Measurements from ENCODE around the gene MSMO1. TPM values are rescaled to one million over a fixed set of nuclear protein-coding genes. Genes with fewer than 3 reads are reported as not detected.
A peak's percentile ranks its signal among the peaks of the same experiment; 100 is the strongest.

The MSMO1 gene
- polyA plus RNA-seq, 1 of the 3 experiments (the other 2 are of a cell fraction) = 13.2 TPM

DNA sequence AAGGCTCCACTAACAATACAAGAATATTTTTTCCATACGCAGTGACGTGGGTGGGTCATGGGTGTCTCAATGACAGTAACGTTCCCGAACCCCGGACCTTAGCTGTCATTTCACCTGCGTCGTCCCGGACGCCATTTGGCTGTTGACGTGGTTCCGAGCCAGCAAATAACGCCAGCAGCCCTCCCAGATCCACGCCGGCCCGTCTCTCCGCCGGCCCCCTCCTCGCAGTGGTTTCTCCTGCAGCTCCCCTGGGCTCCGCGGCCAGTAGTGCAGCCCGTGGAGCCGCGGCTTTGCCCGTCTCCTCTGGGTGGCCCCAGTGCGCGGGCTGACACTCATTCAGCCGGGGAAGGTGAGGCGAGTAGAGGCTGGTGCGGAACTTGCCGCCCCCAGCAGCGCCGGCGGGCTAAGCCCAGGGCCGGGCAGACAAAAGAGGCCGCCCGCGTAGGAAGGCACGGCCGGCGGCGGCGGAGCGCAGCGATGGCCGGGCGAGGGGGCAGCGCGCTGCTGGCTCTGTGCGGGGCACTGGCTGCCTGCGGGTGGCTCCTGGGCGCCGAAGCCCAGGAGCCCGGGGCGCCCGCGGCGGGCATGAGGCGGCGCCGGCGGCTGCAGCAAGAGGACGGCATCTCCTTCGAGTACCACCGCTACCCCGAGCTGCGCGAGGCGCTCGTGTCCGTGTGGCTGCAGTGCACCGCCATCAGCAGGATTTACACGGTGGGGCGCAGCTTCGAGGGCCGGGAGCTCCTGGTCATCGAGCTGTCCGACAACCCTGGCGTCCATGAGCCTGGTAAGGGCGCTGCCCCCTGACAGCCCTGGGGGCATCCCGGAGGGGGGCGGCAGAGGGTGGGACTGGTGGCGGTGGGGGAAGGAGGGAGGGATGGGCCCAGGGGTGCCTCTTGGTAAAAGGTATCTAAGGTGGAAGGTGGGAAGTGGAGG is 51.5 kb downstream of the MSMO1 start, which contains the start of gene CPE:
Gene CPE, plus strand, starts transcription at position 264 of the 933 bp plus-strand sequence. Its CDS starts 214 bp downstream, at position 478.
- H3K27ac ChIP-seq (ENCODE audit: low read depth in 2 of 2, low read length in 1 of 2) = peak within 1 kb of the TSS in 1 of 2 experiments; percentile 86; a peak in 2 of 4 replicates
- H3K9me3 ChIP-seq = no peaks in the 10 kb centered on the region
- peak within 1 kb of the TSS; percentile 89 for H3K4me2 ChIP-seq
- no peaks in the 10 kb centered on the region for H3K9me2 ChIP-seq
- H3K4me1 ChIP-seq (ENCODE audit: control insufficient read depth in 1 of 2, insufficient read depth in 2 of 2, low read depth in 1 of 2, low read length in 1 of 2) = peaks cover 0 to 14% of the 10 kb centered on the region in 2 experiments; a peak in 2 of 4 replicates
- H3K9ac ChIP-seq = no peak within 1 kb of the TSS
- peak within 1 kb of the TSS; percentile 74; the same call in 1 of the 2 replicates for H2AFZ ChIP-seq (ENCODE audit: low read depth)
- peak; percentile 95 for DNase-seq
- peak within 1 kb of the TSS; percentile 63 to 72 for H3K4me3 ChIP-seq (ENCODE audit: low read depth in 2 of 2, low read length in 1 of 2)
- no peaks in the 10 kb centered on the region for H4K20me1 ChIP-seq (ENCODE audit: insufficient read depth)
- H3F3A ChIP-seq (replicated peaks; ENCODE audit: insufficient read depth) = no peaks in the 10 kb centered on the region
- H3K79me2 ChIP-seq (ENCODE audit: insufficient read depth) = no peaks in the 10 kb centered on the region
- H3K27me3 ChIP-seq (ENCODE audit: insufficient read depth) = no peaks in the 10 kb centered on the region; the same call in 1 of the 2 replicates
- no peaks in the 10 kb centered on the region for H3K36me3 ChIP-seq (replicated peaks in 1 of 2; ENCODE audit: control insufficient read depth in 1 of 2, insufficient read depth in 2 of 2, low read length in 1 of 2)
- ChIA-PET CTCF (interaction anchor here (0.8 to 5.7 kb wide), 18 partner anchors 10 to 266 kb away, joined by 3 to 32 read pairs (median 4); partner anchors contain the start of gene TMEM192), POLR2A (interaction anchor here (1.0 to 1.1 kb wide), 4 partner anchors 22 to 141 kb away, joined by 3 to 6 read pairs (median 3); partner anchors contain the start of gene MSMO1)
- WGBS (ENCODE audit: low lambda C conversion rate) = 2% methylated on average over 21 of the region's 82 CpGs
- TF ChIP-seq EP300 (IDR thresholded peaks at IDR 0.05; ENCODE audit: borderline replicate concordance in 1 of 2, low read depth in 1 of 2, low read length in 1 of 2) (no peak), MEF2A (IDR thresholded peaks at IDR 0.05; ENCODE audit: borderline replicate concordance, low read depth) (no peak), GATA2 (CRISPR knock-in tag; IDR thresholded peaks at IDR 0.05) (no peak), USF1 (IDR thresholded peaks at IDR 0.05; ENCODE audit: borderline replicate concordance, low read depth) (no peak), NFIC (IDR thresholded peaks at IDR 0.05; ENCODE audit: borderline replicate concordance) (no peak), MXI1 (IDR thresholded peaks at IDR 0.05; ENCODE audit: low read depth, low read length) (peak; percentile 74), SIN3A (IDR thresholded peaks at IDR 0.05; ENCODE audit: borderline replicate concordance, low read depth, low read length) (no peak; the same call in 1 of the 2 replicates), CHD2 (IDR thresholded peaks at IDR 0.05; ENCODE audit: low read length, partially characterized antibody) (peak; percentile 45), ELF1 (IDR thresholded peaks at IDR 0.05) (no peak), USF2 (IDR thresholded peaks at IDR 0.05; ENCODE audit: borderline replicate concordance, low read depth, low read length) (no peak), RAD21 (IDR thresholded peaks at IDR 0.05; ENCODE audit: low read length) (peak; percentile 51), JUND (IDR thresholded peaks at IDR 0.05) (no peak), YY1 (IDR thresholded peaks at IDR 0.05; ENCODE audit: low read depth) (no peak), IRF3 (IDR thresholded peaks at IDR 0.05; ENCODE audit: low read depth, low read length) (no peak), RXRA (IDR thresholded peaks at IDR 0.05; ENCODE audit: borderline replicate concordance, low read depth) (no peak), TEAD4 (IDR thresholded peaks at IDR 0.05; ENCODE audit: borderline replicate concordance, insufficient read depth) (no peak), SMC3 (IDR thresholded peaks at IDR 0.05; ENCODE audit: low read depth, low read length) (peak; percentile 41; the same call in 1 of the 2 replicates), EZH2phosphoT487 (IDR thresholded peaks at IDR 0.05; ENCODE audit: borderline replicate concordance, low read depth) (no peak), TAF1 (IDR thresholded peaks at IDR 0.05; ENCODE audit: borderline replicate concordance, low read depth, low read length) (peak; percentile 70; the same call in 1 of the 2 replicates), RFX5 (IDR thresholded peaks at IDR 0.05; ENCODE audit: low read length) (no peak), POLR2AphosphoS5 (IDR thresholded peaks at IDR 0.05; ENCODE audit: low read depth, low read length) (peak; percentile 37; the same call in 1 of the 2 replicates), FOXJ3 (CRISPR knock-in tag; IDR thresholded peaks at IDR 0.05) (peak; percentile 62; the same call in 1 of the 2 replicates), TCF12 (IDR thresholded peaks at IDR 0.05) (no peak), FOXM1 (IDR thresholded peaks at IDR 0.05; ENCODE audit: low read depth) (no peak), FOSL2 (IDR thresholded peaks at IDR 0.05; ENCODE audit: borderline replicate concordance, low read depth) (no peak), RCOR1 (IDR thresholded peaks at IDR 0.05; ENCODE audit: low read length) (0 out of 2 replicates have a peak, but pooled peaks have one; percentile 6)
- TF ChIP-seq, protein P1, sequence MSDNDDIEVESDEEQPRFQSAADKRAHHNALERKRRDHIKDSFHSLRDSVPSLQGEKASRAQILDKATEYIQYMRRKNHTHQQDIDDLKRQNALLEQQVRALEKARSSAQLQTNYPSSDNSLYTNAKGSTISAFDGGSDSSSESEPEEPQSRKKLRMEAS (IDR thresholded peaks at IDR 0.05; ENCODE audit: low read depth) = peak; percentile 69
- TF ChIP-seq, protein P2, sequence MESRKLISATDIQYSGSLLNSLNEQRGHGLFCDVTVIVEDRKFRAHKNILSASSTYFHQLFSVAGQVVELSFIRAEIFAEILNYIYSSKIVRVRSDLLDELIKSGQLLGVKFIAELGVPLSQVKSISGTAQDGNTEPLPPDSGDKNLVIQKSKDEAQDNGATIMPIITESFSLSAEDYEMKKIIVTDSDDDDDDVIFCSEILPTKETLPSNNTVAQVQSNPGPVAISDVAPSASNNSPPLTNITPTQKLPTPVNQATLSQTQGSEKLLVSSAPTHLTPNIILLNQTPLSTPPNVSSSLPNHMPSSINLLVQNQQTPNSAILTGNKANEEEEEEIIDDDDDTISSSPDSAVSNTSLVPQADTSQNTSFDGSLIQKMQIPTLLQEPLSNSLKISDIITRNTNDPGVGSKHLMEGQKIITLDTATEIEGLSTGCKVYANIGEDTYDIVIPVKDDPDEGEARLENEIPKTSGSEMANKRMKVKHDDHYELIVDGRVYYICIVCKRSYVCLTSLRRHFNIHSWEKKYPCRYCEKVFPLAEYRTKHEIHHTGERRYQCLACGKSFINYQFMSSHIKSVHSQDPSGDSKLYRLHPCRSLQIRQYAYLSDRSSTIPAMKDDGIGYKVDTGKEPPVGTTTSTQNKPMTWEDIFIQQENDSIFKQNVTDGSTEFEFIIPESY (IDR thresholded peaks at IDR 0.05; ENCODE audit: borderline replicate concordance, low read depth) = no peak

Measured in SK-N-SH (cell line).